ENCODE results near the gene HOXD1. TPM values are rescaled to one million over a fixed set of nuclear protein-coding genes. Genes with fewer than 3 reads are reported as not detected.

Gene HOXD1
- total and polyA plus RNA-seq, 10 donors, result 0.49 to 4.5 (median 1.4) TPM

DNA sequence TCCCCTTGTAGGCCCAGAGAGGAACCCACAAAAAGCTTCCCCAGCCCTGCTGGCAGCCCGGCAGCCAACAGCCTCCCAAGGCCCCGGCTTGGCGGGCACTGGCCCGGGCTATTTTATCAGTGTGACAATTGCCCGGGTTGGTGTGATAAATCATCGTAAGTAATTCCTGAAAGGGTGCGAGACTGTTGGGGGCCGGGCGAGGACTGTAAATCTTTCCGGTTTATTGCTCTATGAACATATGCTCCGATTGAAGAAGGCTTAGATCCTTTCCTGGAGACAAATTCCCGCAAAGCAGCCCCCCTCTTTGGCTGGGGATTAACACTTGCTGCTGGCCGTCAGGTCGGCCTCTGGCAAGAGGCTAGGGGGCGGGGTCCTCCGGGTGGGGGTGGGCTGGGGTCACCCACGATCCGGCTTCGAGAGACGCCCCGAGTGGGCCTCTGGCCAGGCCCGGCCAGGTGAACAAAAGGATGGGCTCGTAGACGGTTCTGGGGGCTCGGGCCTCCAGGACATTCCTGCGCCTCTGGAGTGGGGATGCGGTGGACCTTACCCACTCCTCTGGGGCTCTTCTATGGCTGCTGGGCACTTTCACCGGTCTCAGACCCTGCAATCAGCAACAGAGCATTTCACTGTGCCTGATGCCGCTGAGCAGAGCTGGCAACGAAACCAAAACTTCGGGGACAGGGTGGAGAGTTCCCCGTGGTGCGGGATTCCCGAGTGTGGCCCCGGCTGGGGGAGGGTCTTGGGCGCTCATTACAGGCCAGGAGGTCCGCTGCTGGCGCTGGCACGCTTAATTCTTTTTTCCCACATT is 29.4 kb upstream of the HOXD1 start:
- H3K4me1 ChIP-seq, result peaks cover 0 to 46% (median 11%) of the 10 kb centered on the region in 6 donors
- H3K27ac ChIP-seq, result no peak overlapping the region
- H3K9me3 ChIP-seq, result no peaks in the 10 kb centered on the region
- no peaks in the 10 kb centered on the region for H3K36me3 ChIP-seq
- peaks cover 16 to 100% (median 97%) of the 10 kb centered on the region in 7 donors for H3K27me3 ChIP-seq (replicated peaks in 1 of 7)
- DNase-seq, result no peak
- intact Hi-C loops (cut with DNase I; ENCODE audit: low total_unique reads), result no loop called here
- WGBS, 5 donors, result 14 to 32% (median 23%) methylated on average over 30 to 39 of the region's 39 CpGs
- H3K4me3 ChIP-seq, result no peak overlapping the region
- TF ChIP-seq POLR2A (IDR thresholded peaks at IDR 0.05) (no peak), POLR2AphosphoS5 (IDR thresholded peaks at IDR 0.05) (no peak)
- TF ChIP-seq, protein P1, sequence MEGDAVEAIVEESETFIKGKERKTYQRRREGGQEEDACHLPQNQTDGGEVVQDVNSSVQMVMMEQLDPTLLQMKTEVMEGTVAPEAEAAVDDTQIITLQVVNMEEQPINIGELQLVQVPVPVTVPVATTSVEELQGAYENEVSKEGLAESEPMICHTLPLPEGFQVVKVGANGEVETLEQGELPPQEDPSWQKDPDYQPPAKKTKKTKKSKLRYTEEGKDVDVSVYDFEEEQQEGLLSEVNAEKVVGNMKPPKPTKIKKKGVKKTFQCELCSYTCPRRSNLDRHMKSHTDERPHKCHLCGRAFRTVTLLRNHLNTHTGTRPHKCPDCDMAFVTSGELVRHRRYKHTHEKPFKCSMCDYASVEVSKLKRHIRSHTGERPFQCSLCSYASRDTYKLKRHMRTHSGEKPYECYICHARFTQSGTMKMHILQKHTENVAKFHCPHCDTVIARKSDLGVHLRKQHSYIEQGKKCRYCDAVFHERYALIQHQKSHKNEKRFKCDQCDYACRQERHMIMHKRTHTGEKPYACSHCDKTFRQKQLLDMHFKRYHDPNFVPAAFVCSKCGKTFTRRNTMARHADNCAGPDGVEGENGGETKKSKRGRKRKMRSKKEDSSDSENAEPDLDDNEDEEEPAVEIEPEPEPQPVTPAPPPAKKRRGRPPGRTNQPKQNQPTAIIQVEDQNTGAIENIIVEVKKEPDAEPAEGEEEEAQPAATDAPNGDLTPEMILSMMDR (IDR thresholded peaks at IDR 0.05 in 8 of 11, conservative IDR thresholded peaks at IDR 0.05 in 3 of 11), result no peak

DNA sequence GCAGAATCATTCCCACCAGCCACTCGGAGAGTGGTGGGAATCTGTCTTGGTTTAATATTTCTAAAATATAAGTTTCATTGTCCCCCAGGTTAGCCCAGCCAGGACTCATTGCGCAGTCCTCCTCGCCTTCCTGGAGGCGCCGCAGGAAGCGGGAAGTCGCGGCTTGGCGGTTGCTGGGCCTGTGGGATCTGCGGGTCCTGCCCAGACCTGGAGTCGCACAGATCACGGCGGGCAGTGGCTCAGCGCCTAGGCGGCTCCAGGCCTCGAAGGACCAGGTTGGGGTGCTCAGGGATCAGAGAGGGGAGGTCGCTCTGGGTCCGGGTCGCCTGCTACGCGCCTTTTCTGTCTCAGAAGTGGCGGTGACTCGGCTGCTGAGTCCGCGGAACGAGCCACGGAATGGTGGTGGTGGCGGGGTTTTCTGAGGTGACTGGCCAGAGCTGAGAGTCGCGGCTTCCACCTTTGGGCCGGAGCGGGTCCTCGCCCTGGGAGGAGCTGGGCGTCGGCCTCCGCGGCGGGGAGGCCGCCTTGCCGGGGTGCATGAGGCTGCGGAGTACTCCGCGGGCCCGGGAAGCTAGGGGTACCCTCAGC is 28.7 kb upstream of the HOXD1 start:
- H3K27ac ChIP-seq, result no peak overlapping the region
- H3K27me3 ChIP-seq (replicated peaks in 1 of 7), result peaks cover 16 to 100% (median 97%) of the 10 kb centered on the region in 7 donors
- intact Hi-C loops (cut with DNase I; ENCODE audit: low total_unique reads), result no loop called here
- TF ChIP-seq POLR2A (IDR thresholded peaks at IDR 0.05) (no peak), POLR2AphosphoS5 (IDR thresholded peaks at IDR 0.05) (no peak)
- TF ChIP-seq, protein P1 (IDR thresholded peaks at IDR 0.05 in 8 of 11, conservative IDR thresholded peaks at IDR 0.05 in 3 of 11), result no peak
- WGBS, 5 donors, result 16 to 38% (median 20%) methylated on average over 16 to 44 of the region's 44 CpGs
- H3K4me3 ChIP-seq, result peak overlapping the region in 1 of 8 donors; percentile 17
- no peak for DNase-seq
- peaks cover 0 to 4% (median 0%) of the 10 kb centered on the region in 8 donors for H3K9me3 ChIP-seq
- peaks cover 0 to 46% (median 12%) of the 10 kb centered on the region in 6 donors for H3K4me1 ChIP-seq
- no peaks in the 10 kb centered on the region for H3K36me3 ChIP-seq

DNA sequence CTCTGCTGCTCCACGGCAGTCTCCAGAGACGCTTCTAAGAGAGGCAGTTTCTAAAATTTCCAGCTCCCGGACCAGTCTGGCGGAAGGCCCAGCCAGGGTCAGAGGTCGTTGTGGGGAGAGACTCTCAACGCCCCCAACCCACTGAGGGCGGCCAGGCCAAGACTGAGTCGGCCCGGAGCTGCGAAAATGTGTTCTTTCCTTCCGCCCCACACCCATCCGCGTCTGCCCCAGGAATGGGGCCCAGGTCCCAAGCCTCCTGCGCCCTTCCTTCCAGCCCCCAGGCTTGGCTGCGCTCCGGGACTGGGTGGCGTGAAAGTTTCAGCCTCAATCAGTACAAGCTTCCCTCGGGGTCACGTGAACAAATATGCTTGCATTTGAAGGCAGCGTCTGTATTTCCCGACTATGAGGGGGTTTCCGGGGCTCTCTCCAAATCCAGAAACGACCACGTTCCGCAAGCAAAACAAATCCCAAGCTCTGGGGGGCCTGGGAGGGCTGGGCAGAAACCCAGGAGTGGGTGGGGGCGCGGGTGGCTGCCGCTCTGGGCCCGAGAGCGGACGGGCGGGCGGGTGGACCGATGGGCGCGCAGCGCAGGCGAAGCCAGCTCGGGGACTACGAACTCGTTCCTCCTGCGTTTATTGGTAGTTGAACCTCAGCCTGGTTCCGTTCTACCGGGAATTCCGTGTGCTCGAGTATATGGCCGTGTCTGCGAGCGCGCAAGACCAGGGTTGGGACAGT is 28.1 kb upstream of the HOXD1 start:
- Histone ChIP-seq H3K9me3 (peaks cover 0 to 4% (median 0%) of the 10 kb centered on the region in 8 donors), H3K36me3 (no peaks in the 10 kb centered on the region), H3K4me3 (peak overlapping the region in 2 of 8 donors; percentile 7 to 17), H3K27me3 (replicated peaks in 1 of 7) (peaks cover 16 to 100% (median 98%) of the 10 kb centered on the region in 7 donors), H3K4me1 (peaks cover 0 to 51% (median 14%) of the 10 kb centered on the region in 6 donors), H3K27ac (no peak overlapping the region)
- 19 to 33% (median 28%) methylated on average over 26 to 50 of the region's 50 CpGs for WGBS, 5 donors
- DNase-seq, result no peak
- TF ChIP-seq POLR2A (IDR thresholded peaks at IDR 0.05) (no peak), POLR2AphosphoS5 (IDR thresholded peaks at IDR 0.05) (no peak)
- TF ChIP-seq, protein P1 (IDR thresholded peaks at IDR 0.05 in 8 of 11, conservative IDR thresholded peaks at IDR 0.05 in 3 of 11), result no peak
- intact Hi-C loops (cut with DNase I; ENCODE audit: low total_unique reads), result no loop called here
